GM23338 (cell line): ENCODE measurements around the gene FNDC11. TPM values are rescaled to one million over a fixed set of nuclear protein-coding genes. Genes with fewer than 3 reads are reported as not detected.

Experiments used
- ATAC-seq: fragments of 200-7000 bp; cut with Tn5 transposase; 3 replicates; pipeline ENCODE4 v1.9.1; 2020
- DNase-seq: peaks from one replicate; pipeline ENCODE4 v3.0.0-alpha.2; 2015; ENCODE audit warnings: low spot score
- H2AFZ ChIP-seq: fragments of 200-600 bp; sonication (generic); 2 replicates; pipeline ENCODE4 v1.8.0; 2016; ENCODE audit warnings: antibody characterized with exemption, mild to moderate bottlenecking, moderate library complexity
- H3F3A ChIP-seq: fragments of 200-600 bp; sonication (generic); replicated peaks from 2 replicates; pipeline ENCODE4 v1.8.0; 2017; ENCODE audit warnings: antibody characterized with exemption, mixed run types, low read depth
- H3K27ac ChIP-seq: fragments of 200-600 bp; sonication (generic); 2 replicates; pipeline ENCODE4 v1.6.1; 2016; ENCODE audit warnings: low read depth
- H3K27me3 ChIP-seq: fragments of 200-600 bp; sonication (generic); 2 replicates; pipeline ENCODE4 v1.8.0; 2016; ENCODE audit warnings: mild to moderate bottlenecking, mixed run types, moderate library complexity; ENCODE audit not compliant: insufficient read depth
- H3K36me3 ChIP-seq: fragments of 200-600 bp; sonication (generic); 2 replicates; pipeline ENCODE4 v1.8.0; 2016; ENCODE audit warnings: mild to moderate bottlenecking; ENCODE audit not compliant: insufficient read depth
- H3K4me1 ChIP-seq: fragments of 200-600 bp; sonication (generic); 2 replicates; pipeline ENCODE4 v1.8.0; 2016; ENCODE audit warnings: mild to moderate bottlenecking, moderate library complexity; ENCODE audit not compliant: insufficient read depth
- H3K4me2 ChIP-seq: fragments of 200-600 bp; sonication (generic); 2 replicates; pipeline ENCODE4 v1.7.1; 2017; ENCODE audit warnings: mixed run types
- H3K4me3 ChIP-seq: fragments of 200-600 bp; sonication (generic); 2 replicates; pipeline ENCODE4 v1.6.1; 2016; ENCODE audit warnings: mixed run types
- H3K79me2 ChIP-seq: fragments of 200-600 bp; sonication (generic); replicated peaks from 2 replicates; pipeline ENCODE4 v1.8.0; 2017; ENCODE audit warnings: mild to moderate bottlenecking; ENCODE audit not compliant: insufficient read depth
- H3K9me2 ChIP-seq: fragments of 200-600 bp; sonication (generic); 2 replicates; pipeline ENCODE4 v1.8.0; 2017; ENCODE audit not compliant: insufficient read depth
- H4K20me1 ChIP-seq: fragments of 200-600 bp; sonication (generic); replicated peaks from 2 replicates; pipeline ENCODE4 v1.8.0; 2017; ENCODE audit warnings: mild to moderate bottlenecking; ENCODE audit not compliant: insufficient read depth
- H3K27ac Mint-ChIP-seq: 2 replicates; pipeline ENCODE4 v1.8.0; 2020; ENCODE audit warnings: inconsistent platforms, mild to moderate bottlenecking, moderate library complexity, mixed read lengths
- H3K27me3 Mint-ChIP-seq: 3 replicates; pipeline ENCODE4 v1.8.0; 2022; ENCODE audit warnings: low read depth, mild to moderate bottlenecking, moderate library complexity, mixed read lengths, inconsistent platforms; ENCODE audit not compliant: insufficient read depth, poor library complexity
- H3K36me3 Mint-ChIP-seq: 3 replicates; pipeline ENCODE4 v1.8.0; 2021; ENCODE audit warnings: low read depth, mild to moderate bottlenecking, inconsistent platforms, moderate library complexity, mixed read lengths
- H3K4me1 Mint-ChIP-seq: 3 replicates; pipeline ENCODE4 v1.8.0; 2020; ENCODE audit warnings: mild to moderate bottlenecking, inconsistent platforms, mixed read lengths
- H3K4me3 Mint-ChIP-seq: 3 replicates; pipeline ENCODE4 v1.8.0; 2021; ENCODE audit warnings: moderate library complexity, mild to moderate bottlenecking, inconsistent platforms, mixed read lengths
- H3K9me3 Mint-ChIP-seq: 3 replicates; pipeline ENCODE4 v1.8.0; 2020; ENCODE audit warnings: moderate library complexity, mild to moderate bottlenecking, inconsistent platforms, mixed read lengths
- CREB1 ChIP-seq: fragments of 250-450 bp; sonication (Bioruptor Pico); IDR thresholded peaks from 2 replicates; pipeline ENCODE4 v1.5.0; 2020; ENCODE audit warnings: low read depth, mild to moderate bottlenecking, moderate library complexity
- EZH2 ChIP-seq: fragments of 200-600 bp; sonication (generic); IDR thresholded peaks from one replicate; pipeline ENCODE4 v1.8.0; 2017; ENCODE audit warnings: antibody characterized with exemption, mild to moderate bottlenecking, low read depth; ENCODE audit not compliant: unreplicated experiment
- EZH2phosphoT487 ChIP-seq: fragments of 200-600 bp; sonication (generic); IDR thresholded peaks from one replicate; pipeline ENCODE4 v1.8.1; 2018; ENCODE audit warnings: antibody characterized with exemption; ENCODE audit not compliant: unreplicated experiment
- JUNB ChIP-seq: IDR thresholded peaks from one replicate; pipeline ENCODE4 v1.6.1; 2016; ENCODE audit warnings: antibody characterized with exemption; ENCODE audit not compliant: unreplicated experiment
- NANOG ChIP-seq: IDR thresholded peaks from 2 replicates; pipeline ENCODE4 v1.6.1; 2016; ENCODE audit warnings: antibody characterized with exemption, borderline replicate concordance
- POLR2AphosphoS5 ChIP-seq: IDR thresholded peaks from 2 replicates; pipeline ENCODE4 v1.6.1; 2016; ENCODE audit warnings: antibody characterized with exemption, low read depth
- STAT1 ChIP-seq: IDR thresholded peaks from one replicate; pipeline ENCODE4 v1.6.1; 2016; ENCODE audit warnings: antibody characterized with exemption; ENCODE audit not compliant: unreplicated experiment
- ZNF114 ChIP-seq: fragments of 250-450 bp; sonication (Bioruptor Pico); IDR thresholded peaks from 2 replicates; pipeline ENCODE4 v1.5.0; 2020; ENCODE audit warnings: mild to moderate bottlenecking, moderate library complexity
- polyA plus RNA-seq: library from polyadenylated mRNA; unstranded; fragments of >200 nt; fragmentation: Nextera tagmentation; extraction: Ambion mirVana; gene quantifications from 2 replicates; pipeline ENCODE4 v1.2.1, GENCODE V29; 2016
- total RNA-seq: library from RNA; depleted of rRNA; stranded (reverse); fragments of >200 nt; shearing (Covaris generic); gene quantifications from 2 replicates; pipeline ENCODE4 v1.2.3, GENCODE V29; 2014
- TF ChIP-seq, protein P1 (sequence below), 2 experiments: fragments of 200-600 bp in 1 of 2; sonication (generic) in 1 of 2; conservative IDR thresholded peaks; 2 replicates each; pipeline versions ENCODE4 v1.5.1 to v1.6.1; 2016 to 2017; ENCODE audit warnings: antibody characterized with exemption in 2 of 2, low read depth in 2 of 2, mild to moderate bottlenecking in 2 of 2, moderate library complexity in 1 of 2
- TF ChIP-seq, protein P2 (sequence below): IDR thresholded peaks from one replicate; pipeline ENCODE4 v1.6.1; 2018; ENCODE audit warnings: antibody characterized with exemption; ENCODE audit not compliant: unreplicated experiment
- TF ChIP-seq, protein P3 (sequence below): IDR thresholded peaks from 2 replicates; pipeline ENCODE4 v1.6.1; 2016; ENCODE audit warnings: antibody characterized with exemption

Gene FNDC11
- total and polyA plus RNA-seq, 2 experiments from 2014 or later, result 3.4 to 5.3 TPM

DNA sequence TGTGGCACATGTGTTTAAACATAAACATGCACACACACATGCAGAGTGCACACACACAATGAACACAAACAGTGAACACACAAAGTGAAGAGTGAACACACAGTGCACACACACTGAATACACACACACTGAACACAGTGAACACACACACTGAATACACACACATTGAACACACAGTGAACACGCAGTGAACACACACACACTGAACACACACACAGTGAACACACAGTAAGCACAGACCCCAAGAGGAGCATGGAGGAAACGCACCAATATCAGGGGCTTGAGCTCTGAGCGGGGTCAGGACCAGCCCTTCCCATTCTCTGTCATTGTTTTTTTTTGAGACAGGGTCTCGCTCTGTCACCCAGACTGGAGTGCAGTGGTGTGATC is 37.2 kb downstream of the FNDC11 start (continued):
- TF ChIP-seq POLR2AphosphoS5, result no peak
- TF ChIP-seq, protein P1, sequence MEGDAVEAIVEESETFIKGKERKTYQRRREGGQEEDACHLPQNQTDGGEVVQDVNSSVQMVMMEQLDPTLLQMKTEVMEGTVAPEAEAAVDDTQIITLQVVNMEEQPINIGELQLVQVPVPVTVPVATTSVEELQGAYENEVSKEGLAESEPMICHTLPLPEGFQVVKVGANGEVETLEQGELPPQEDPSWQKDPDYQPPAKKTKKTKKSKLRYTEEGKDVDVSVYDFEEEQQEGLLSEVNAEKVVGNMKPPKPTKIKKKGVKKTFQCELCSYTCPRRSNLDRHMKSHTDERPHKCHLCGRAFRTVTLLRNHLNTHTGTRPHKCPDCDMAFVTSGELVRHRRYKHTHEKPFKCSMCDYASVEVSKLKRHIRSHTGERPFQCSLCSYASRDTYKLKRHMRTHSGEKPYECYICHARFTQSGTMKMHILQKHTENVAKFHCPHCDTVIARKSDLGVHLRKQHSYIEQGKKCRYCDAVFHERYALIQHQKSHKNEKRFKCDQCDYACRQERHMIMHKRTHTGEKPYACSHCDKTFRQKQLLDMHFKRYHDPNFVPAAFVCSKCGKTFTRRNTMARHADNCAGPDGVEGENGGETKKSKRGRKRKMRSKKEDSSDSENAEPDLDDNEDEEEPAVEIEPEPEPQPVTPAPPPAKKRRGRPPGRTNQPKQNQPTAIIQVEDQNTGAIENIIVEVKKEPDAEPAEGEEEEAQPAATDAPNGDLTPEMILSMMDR (conservative IDR thresholded peaks at IDR 0.05; ENCODE audit: low read depth in 2 of 2), result no peak
- TF ChIP-seq, protein P2, sequence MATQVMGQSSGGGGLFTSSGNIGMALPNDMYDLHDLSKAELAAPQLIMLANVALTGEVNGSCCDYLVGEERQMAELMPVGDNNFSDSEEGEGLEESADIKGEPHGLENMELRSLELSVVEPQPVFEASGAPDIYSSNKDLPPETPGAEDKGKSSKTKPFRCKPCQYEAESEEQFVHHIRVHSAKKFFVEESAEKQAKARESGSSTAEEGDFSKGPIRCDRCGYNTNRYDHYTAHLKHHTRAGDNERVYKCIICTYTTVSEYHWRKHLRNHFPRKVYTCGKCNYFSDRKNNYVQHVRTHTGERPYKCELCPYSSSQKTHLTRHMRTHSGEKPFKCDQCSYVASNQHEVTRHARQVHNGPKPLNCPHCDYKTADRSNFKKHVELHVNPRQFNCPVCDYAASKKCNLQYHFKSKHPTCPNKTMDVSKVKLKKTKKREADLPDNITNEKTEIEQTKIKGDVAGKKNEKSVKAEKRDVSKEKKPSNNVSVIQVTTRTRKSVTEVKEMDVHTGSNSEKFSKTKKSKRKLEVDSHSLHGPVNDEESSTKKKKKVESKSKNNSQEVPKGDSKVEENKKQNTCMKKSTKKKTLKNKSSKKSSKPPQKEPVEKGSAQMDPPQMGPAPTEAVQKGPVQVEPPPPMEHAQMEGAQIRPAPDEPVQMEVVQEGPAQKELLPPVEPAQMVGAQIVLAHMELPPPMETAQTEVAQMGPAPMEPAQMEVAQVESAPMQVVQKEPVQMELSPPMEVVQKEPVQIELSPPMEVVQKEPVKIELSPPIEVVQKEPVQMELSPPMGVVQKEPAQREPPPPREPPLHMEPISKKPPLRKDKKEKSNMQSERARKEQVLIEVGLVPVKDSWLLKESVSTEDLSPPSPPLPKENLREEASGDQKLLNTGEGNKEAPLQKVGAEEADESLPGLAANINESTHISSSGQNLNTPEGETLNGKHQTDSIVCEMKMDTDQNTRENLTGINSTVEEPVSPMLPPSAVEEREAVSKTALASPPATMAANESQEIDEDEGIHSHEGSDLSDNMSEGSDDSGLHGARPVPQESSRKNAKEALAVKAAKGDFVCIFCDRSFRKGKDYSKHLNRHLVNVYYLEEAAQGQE, result no peak
- no peak for TF ChIP-seq NANOG
- TF ChIP-seq ZNF114, result no peak
- no peak for TF ChIP-seq EZH2phosphoT487
- no peak for TF ChIP-seq JUNB
- no peak for TF ChIP-seq STAT1

DNA sequence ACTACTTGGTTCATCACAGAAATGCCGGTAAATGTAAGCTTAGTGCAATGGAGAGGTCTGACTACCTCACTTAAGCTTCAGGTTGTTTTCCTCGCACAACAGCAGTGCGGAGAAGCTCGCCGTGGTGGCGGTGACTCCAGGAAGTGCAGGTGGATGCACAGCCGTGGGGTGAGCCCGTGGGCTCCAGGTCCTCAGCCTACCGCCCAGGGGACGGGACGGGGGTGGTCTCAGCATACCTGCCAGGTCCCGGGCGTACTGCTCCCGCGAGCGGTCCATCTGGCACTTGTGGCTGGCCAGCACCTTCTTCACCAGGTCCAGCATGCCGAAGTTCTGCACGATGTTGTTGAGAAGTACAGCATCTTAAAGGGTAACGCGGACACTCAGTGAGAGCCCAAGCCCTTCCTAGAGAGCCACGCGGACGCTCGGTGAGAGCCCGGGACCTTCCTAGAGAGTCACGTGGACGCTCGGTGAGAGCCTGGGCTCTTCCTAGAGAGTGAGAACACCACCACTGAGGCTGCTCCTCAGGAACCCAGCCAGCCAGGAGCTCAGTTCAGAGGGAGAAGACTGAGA is 37.9 kb downstream of the FNDC11 start:
- no peak overlapping the region for H3K4me3 Mint-ChIP-seq
- no peak for ATAC-seq
- Histone ChIP-seq H3K27ac (no peak overlapping the region), H3K4me3 (no peak overlapping the region), H3K9me2 (no peaks in the 10 kb centered on the region), H4K20me1 (no peaks in the 10 kb centered on the region), H3K4me2 (no peak overlapping the region), H3K79me2 (no peaks in the 10 kb centered on the region), H3K4me1 (no peaks in the 10 kb centered on the region), H3K27me3 (no peaks in the 10 kb centered on the region), H3F3A (0 out of 2 replicates have a peak, but pooled peaks cover 2% of the 10 kb centered on the region), H2AFZ (no peak overlapping the region), H3K36me3 (no peaks in the 10 kb centered on the region)
- no peak for DNase-seq
- peaks cover 18% of the 10 kb centered on the region for H3K36me3 Mint-ChIP-seq
- H3K27me3 Mint-ChIP-seq, result peaks cover 3% of the 10 kb centered on the region
- TF ChIP-seq POLR2AphosphoS5 (no peak), STAT1 (no peak), EZH2 (no peak), NANOG (no peak), CREB1 (CRISPR knock-in tag) (no peak), JUNB (no peak), EZH2phosphoT487 (no peak)
- TF ChIP-seq, protein P3, sequence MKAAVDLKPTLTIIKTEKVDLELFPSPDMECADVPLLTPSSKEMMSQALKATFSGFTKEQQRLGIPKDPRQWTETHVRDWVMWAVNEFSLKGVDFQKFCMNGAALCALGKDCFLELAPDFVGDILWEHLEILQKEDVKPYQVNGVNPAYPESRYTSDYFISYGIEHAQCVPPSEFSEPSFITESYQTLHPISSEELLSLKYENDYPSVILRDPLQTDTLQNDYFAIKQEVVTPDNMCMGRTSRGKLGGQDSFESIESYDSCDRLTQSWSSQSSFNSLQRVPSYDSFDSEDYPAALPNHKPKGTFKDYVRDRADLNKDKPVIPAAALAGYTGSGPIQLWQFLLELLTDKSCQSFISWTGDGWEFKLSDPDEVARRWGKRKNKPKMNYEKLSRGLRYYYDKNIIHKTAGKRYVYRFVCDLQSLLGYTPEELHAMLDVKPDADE, result no peak
- TF ChIP-seq, protein P1 (conservative IDR thresholded peaks at IDR 0.05; ENCODE audit: low read depth in 2 of 2), result no peak
- no peaks in the 10 kb centered on the region for H3K4me1 Mint-ChIP-seq
- no peak overlapping the region for H3K27ac Mint-ChIP-seq
- no peaks in the 10 kb centered on the region for H3K9me3 Mint-ChIP-seq
